Fibroblast of the aortic adventitia (primary cell): ENCODE measurements around the gene LEFTY1. TPM values are rescaled to one million over a fixed set of nuclear protein-coding genes. Genes with fewer than 3 reads are reported as not detected.
A peak's percentile ranks its signal among the peaks of the same experiment; 100 is the strongest.

Experiments
- DNase-seq: peaks from one replicate; pipeline ENCODE4 v3.0.0-alpha.2; 2010; ENCODE audit warnings: low read depth
- H3K4me3 ChIP-seq: 2 replicates; pipeline ENCODE4 v1.5.1; 2011; ENCODE audit warnings: low read depth, mild to moderate bottlenecking, control low read depth, low read length, moderate library complexity
- total RNA-seq: library from RNA; depleted of rRNA; stranded (reverse); fragments of >200 nt; gene quantifications from 2 replicates; pipeline ENCODE4 v1.2.3, GENCODE V29; 2012; ENCODE audit warnings: low replicate concordance
- TF ChIP-seq, protein P1 (sequence below): IDR thresholded peaks from 2 replicates; pipeline ENCODE4 v1.5.1; 2011; ENCODE audit warnings: mild to moderate bottlenecking, low read length, control low read depth, inconsistent platforms; ENCODE audit not compliant: insufficient read depth

LEFTY1 gene
- total RNA-seq, 1 donor: not detected

- TF ChIP-seq, protein P1, sequence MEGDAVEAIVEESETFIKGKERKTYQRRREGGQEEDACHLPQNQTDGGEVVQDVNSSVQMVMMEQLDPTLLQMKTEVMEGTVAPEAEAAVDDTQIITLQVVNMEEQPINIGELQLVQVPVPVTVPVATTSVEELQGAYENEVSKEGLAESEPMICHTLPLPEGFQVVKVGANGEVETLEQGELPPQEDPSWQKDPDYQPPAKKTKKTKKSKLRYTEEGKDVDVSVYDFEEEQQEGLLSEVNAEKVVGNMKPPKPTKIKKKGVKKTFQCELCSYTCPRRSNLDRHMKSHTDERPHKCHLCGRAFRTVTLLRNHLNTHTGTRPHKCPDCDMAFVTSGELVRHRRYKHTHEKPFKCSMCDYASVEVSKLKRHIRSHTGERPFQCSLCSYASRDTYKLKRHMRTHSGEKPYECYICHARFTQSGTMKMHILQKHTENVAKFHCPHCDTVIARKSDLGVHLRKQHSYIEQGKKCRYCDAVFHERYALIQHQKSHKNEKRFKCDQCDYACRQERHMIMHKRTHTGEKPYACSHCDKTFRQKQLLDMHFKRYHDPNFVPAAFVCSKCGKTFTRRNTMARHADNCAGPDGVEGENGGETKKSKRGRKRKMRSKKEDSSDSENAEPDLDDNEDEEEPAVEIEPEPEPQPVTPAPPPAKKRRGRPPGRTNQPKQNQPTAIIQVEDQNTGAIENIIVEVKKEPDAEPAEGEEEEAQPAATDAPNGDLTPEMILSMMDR: no peak
- peak; percentile 66 for DNase-seq
Measured at GRCh38 chr1:225866061-225866837, 22.7 kb downstream of the LEFTY1 start.

GRCh38 chr1:225865514-225865913 is 23.4 kb downstream of the LEFTY1 start:
- TF ChIP-seq, protein P1: no peak
- DNase-seq: no peak
- no peak overlapping the region for H3K4me3 ChIP-seq

More at GRCh38 chr1:225866061-225866837, 22.7 kb downstream of the LEFTY1 start:
- H3K4me3 ChIP-seq: no peak overlapping the region

- DNase-seq: no peak
- TF ChIP-seq, protein P1: no peak
- no peak overlapping the region for H3K4me3 ChIP-seq
Measured at GRCh38 chr1:225863167-225863566, 25.8 kb downstream of the LEFTY1 start.

- H3K4me3 ChIP-seq: no peak overlapping the region
- TF ChIP-seq, protein P1: no peak
- DNase-seq: no peak
Measured at GRCh38 chr1:225862581-225862950, 26.4 kb downstream of the LEFTY1 start.

DNA sequence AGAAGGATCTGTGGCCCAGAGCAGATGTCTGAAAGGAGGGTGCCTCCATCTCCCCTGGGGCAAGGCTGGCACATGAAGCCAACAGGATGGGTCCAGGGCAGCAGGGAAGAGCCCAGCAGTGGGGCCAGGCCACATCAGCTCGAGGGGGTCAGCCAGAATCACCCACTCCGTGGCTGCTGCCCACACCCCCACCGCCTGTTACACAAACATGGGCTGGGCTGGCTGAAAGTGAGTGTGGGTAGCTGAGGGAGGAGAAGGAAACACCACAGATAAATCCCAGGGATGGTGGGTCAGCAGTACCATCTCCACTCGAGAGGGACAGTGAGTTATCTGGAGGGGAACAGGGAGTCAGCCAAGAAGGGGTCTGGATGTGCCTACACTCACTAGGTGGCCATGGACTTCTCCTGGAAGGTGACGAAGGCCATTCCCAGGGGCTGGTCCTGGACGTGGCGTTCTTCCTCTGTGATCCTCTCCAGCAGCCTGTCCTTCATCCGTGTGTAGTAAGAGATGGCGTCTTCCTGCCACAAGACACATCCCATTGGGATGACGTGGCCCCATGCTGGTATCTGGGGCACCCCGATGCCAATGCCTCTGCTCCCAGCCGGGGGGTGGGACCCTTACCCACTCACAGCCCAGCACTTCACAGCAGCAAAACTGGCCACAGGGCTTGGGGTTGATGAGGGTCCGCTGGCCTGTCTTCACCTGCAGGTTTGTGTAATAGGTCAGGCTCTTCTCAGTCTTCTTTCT is 26.9 kb downstream of the LEFTY1 start:
- TF ChIP-seq, protein P1: no peak
- DNase-seq: no peak
- H3K4me3 ChIP-seq: no peak overlapping the region

GRCh38 chr1:225860876-225861441 is 28.0 kb downstream of the LEFTY1 start:
- TF ChIP-seq, protein P1: no peak
- DNase-seq: no peak
- H3K4me3 ChIP-seq: no peak overlapping the region
